ENCODE measurements around the gene KCNS1.

KCNS1 gene

DNA sequence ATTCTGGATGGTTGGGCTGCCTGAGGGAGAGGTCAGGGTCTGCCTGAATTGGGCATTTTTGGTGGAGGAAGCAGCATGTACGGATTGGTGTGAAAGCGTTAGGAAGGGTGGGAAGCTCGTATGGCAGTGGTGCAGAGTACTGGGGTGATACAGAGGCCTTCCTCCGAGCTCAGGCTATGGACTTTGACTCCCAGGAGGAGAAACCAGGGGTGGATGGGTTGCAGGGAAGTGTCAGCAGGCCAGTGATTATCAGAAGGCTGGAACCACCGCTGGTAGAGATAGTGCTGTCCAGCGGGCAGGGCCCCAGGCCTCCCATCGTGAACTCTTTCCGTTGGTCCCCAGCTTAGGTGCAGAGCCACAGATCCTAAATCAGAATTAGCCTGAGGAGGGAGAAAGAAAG lies 8.7 kb upstream of the KCNS1 start:
- no peak for DNase-seq

GRCh38 chr20:45105317-45105716 lies 4.4 kb upstream of the KCNS1 start:
- no peak for DNase-seq

DNA sequence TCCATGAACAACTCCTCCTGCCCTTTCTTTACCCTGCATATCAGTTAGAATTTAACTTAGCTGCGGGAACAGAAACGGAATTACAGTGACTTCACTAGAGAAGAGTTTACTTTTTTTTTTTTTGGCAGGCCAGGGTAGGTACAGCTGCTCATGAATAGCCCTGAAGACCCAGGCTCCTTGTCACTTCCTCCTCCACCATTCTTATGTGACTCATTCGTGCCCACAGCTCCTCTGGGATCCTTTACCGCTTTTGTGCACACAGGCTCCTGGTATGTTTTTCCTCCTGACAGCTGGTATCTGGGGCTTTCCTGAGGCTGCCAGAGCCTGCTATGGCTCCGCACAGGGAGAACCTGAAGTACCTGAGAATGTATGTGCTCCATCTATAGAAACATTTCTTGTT lies 3.9 kb upstream of the KCNS1 start:
- no peak for DNase-seq

- no peak for DNase-seq
Measured at GRCh38 chr20:45103072-45103471, 2.1 kb upstream of the KCNS1 start.

DNA sequence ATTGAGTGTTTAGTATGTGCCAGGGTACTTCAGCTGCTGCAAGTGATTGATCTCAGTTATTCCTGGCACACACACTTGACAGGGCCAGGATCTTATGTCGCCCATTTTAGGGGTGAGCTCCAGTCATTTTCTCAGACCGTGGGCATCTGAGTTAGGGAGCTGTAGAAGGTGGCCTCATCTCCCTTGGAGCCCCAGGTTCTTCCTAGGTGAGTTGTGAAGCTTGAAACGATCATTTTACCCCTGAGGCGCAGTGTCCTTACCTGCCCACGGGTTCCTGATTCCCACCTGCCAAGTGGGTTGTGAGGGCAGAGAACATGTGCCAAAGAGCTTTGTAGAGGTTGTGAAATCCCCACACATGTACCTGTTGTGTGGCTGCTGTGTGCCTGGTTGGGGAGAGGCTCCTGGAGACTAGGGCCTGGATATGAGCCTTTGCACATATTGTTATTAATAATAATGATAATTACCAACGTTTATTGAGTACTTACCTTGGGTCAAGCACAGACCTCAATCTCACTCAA lies 465 bp upstream of the KCNS1 start:
- DNase-seq: no peak

- no peak for DNase-seq
Measured at GRCh38 chr20:45098103-45098773, 2.7 kb downstream of the KCNS1 start.

GRCh38 chr20:45097485-45098102 lies 3.3 kb downstream of the KCNS1 start:
- DNase-seq: peak; percentile 46

GRCh38 chr20:45096781-45097180 lies 4.1 kb downstream of the KCNS1 start:
- no peak for DNase-seq

DNA sequence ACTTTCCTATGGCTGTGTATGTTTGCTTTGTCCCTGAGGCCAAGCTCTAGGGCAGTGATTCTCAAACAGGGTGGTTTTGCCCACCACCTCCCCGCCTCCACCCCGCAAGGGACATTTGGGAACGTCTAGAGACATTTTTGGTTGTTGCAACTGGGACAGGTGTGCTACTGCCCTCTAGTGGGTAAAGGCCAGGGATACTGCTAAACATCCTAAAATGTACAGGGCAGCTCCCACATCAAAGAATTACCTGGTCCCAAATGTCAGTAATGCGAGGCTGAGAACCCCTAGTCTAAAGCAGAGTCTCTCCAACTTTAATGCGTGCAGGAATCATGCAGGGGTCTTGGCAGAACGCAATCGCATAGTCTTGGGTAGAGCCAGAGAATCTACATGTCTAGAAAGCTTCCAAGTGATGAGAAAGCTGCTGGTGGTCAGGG lies 5.1 kb downstream of the KCNS1 start:
- DNase-seq: peak; percentile 67

DNA sequence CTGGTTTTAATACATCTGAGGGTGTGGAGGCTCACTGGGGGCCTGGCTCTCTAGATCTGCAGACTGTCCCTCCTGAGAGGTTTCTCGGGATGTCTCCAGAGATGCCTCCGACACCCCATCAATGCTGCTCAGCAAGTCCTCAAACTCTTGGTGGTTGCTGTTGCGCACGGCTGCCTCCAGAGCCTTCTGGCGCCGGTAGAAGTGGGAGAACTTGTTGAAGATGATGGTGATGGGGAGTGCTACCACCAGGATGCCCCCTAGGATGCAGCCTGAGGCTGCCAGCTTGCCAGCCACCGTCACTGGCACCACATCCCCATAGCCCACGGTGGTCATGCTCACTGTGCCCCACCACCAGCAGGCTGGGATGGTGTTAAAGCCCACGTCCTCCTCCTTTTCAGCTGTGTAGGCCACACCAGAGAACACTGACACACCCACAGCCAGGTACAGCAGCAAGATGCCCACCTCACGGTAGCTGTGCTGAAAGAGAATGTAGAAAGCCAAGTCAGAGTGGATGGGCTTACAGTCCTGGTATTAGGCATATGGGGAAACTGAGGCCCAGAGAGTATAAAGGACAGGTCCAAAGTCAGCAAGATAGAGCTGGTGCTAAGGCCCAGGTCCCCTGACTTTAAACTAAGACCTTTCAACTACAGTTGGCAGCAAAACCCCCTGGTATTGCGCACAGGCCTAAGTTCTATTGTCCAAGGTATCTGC lies 5.9 kb downstream of the KCNS1 start:
- no peak for DNase-seq

GRCh38 chr20:45094201-45094600 lies 6.7 kb downstream of the KCNS1 start:
- no peak for DNase-seq

- no peak for DNase-seq
Measured at GRCh38 chr20:45092898-45093297, 8.0 kb downstream of the KCNS1 start.

DNA sequence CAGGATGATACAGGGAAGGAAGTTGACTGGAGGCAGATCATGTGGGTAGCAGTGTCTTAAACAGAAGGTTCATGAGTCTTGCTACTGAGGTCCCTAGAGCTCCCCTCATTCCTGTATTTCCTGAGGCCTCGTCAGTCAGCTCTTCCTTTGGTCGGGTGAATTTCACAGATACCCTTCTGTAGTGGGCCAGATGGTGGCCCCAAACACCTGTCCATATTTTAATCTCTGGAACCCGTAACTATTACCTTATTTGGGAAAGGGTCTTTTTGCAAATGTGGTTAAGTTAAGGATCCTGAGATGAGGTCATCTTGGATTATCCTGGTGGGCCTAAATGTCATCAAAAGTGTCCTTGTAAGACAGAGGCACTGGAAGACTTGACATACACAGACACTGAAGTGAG lies 9.6 kb downstream of the KCNS1 start:
- no peak for DNase-seq

DNA sequence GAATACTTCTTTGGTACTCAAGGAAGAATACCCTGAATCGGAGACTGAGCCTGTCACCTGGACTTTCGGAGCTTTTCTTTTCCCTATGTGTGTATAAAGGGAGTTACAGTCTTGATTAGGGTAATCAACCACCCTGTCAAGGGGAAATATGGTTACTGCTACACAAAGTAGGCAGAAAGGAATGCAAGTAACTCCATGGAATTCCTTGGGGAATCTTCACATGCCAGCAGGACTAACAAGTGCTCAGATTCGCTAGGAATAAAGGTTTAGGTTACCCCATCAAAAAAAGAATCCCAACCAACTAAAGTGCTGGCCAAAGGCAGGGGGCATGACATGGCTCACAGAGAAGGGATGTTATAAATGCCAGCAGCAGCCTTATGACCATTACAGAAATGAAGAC lies 10.4 kb downstream of the KCNS1 start:
- DNase-seq: no peak

DNA sequence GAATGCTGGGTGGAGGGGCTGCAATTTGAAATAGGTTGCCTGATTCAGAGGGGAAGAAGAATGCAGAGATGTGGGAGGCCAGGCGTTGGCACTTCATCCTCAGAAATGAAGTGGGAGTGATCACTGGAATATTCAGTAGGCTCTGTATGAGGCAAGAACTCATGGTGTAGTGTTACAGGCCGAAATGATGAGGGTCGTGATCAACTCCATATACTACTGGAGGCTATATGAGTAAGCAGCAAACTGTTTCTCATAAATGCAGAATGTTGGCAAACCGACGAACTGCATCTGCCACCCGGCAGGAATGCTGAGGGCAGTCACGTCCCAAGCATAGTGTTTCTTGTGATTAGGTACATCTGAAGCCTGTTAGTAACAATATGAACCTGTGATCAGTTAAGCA lies 12.7 kb downstream of the KCNS1 start:
- DNase-seq: no peak

DNA sequence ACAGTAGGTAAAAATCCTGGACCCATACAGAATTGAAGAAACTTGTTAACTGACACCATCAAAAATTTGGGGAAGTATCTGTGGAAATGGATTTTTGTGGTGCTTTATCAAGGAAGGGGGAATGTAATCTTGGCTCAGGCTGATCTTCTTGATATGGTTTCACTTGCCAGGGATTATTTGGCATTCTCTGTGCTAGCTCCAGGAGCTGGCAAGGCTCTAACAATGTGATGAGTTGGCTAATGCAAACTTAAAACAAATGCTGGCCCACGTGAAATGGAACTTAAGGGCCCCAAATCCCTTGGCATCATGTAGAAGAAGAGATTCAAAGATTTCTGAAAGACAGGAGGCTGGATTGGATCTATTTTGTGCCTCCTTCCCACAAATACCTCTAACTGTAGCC lies 13.1 kb downstream of the KCNS1 start:
- no peak for DNase-seq

- DNase-seq: no peak
Measured at GRCh38 chr20:45087097-45087790, 13.7 kb downstream of the KCNS1 start.

DNA sequence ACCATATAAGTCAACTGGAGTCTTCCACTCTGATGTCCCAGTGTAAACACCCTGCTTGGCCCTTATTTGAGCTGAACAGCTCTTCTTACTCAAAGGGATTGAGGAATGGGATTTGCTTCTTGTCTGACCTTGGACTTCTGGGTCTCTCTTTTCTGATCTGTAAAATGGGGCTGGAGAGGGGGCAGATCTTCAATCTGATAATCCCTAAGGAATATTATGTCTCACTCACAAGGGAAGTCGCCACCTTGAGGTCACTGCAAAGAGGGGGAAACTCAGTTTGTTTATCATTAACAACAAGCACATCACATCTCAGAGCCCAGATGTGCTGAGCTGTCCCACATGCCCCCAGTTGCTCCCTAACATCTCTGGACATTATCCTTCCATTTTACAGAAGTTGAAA lies 15.1 kb downstream of the KCNS1 start:
- DNase-seq: no peak

DNA sequence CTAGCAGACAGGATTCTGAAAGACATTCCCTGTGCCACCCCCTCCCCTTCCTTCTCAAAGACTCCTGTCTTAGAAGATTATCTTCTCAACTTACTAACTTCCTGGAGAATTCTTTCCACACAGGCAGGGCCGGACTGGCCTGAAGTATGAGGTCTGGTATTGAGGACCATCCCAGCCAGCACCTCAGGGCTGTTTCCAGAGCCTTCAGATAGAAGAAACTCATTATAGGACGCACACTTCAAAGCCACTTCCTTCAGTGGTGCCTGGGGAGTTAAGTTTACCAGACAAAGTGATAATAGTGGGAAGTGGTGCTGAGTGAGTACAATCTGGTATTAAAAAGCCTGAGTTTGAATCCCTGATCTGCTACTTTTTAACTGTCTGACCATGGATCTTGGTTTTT lies 15.6 kb downstream of the KCNS1 start:
- no peak for DNase-seq

DNA sequence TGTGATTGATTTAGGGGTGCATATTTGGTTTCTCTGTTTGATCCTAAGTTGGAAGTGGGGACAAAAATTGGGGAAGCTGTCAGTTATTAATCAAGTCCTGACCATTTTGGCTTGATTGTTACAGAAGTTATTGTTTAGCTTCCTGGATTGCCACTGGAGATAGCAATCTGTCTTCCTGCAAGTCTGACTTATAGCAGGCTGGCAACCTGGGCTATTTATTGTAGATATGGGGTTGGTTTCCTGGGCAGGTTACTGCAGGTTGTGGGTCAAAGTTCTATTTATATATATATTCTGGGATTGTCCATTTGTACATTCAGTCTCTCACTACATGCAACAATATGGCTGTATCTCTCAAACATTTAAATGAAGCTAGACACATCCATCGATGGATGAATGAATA lies 17.8 kb downstream of the KCNS1 start:
- DNase-seq: no peak

DNA sequence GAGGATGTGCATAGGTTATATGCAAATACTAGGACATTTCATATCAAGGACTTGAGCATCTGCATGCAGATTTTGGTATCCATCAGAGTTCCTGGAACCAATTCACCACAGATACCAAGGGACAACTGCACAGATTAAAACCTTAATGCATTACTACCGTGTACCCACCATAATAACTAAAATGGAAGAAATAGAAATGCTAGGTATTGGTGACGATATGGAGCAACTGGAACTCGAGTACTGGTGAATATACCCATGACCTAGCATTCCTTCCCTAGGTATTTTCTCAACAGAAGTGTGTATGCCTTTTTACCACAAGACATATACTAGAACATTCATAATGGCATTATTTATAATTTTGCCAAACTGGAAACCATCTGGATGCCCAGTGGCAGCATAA lies 18.5 kb downstream of the KCNS1 start:
- DNase-seq: no peak

- no peak for DNase-seq
Measured at GRCh38 chr20:45080867-45081624, 19.9 kb downstream of the KCNS1 start.

DNA sequence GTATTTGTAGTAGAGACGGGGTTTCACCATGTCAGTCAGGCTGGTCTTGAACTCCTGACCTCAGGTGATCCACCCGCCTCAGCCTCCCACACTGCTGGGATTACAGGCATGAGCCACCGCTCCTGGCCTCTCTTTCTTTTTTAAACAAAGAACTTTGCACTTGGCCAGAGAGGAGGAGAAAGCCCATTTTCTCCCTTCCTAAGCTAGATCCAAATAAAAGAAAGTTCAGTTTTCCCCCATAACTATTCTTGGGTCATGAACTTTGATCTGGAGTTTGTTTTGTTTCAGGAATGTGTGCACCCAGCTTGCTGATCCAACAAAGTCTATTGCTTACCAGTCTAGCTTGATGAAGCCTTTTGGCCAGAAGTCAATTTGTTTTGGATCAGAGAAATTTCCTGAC lies 23.4 kb downstream of the KCNS1 start:
- no peak for DNase-seq

Measured in femur (tissue), 1 donor.